HG03108 (cell line): ENCODE data around the gene FBXL2.

Experiments
- ATAC-seq: cut with Tn5 transposase; IDR thresholded peaks from one replicate; pipeline ENCODE4 v1.9.1; 2021; ENCODE audit warnings: moderate library complexity; ENCODE audit not compliant: unreplicated experiment

Gene FBXL2

GRCh38 chr3:33277193-33277882 lies at the start of gene FBXL2:
FBXL2 (plus strand) TSS chr3:33277442; CDS start chr3:33277513, 71 bp downstream.
- ATAC-seq, result no peak

- ATAC-seq, result no peak
These were observed 48.2 kb upstream of the FBXL2 start for GRCh38 chr3:33229066-33229465.

GRCh38 chr3:33229947-33230346 lies 47.3 kb upstream of the FBXL2 start:
- no peak for ATAC-seq

- ATAC-seq, result no peak
These were observed 45.3 kb upstream of the FBXL2 start for GRCh38 chr3:33231756-33232465.

- no peak for ATAC-seq
These were observed 43.4 kb upstream of the FBXL2 start for GRCh38 chr3:33233884-33234283.

GRCh38 chr3:33236005-33236404 lies 41.2 kb upstream of the FBXL2 start:
- no peak for ATAC-seq

GRCh38 chr3:33237439-33237838 lies 39.8 kb upstream of the FBXL2 start:
- ATAC-seq, result no peak

GRCh38 chr3:33238923-33239322 lies 38.3 kb upstream of the FBXL2 start:
- ATAC-seq, result no peak

GRCh38 chr3:33240261-33240660 lies 37.0 kb upstream of the FBXL2 start:
- no peak for ATAC-seq

- no peak for ATAC-seq
These were observed 30.5 kb upstream of the FBXL2 start for GRCh38 chr3:33246786-33247185.

- no peak for ATAC-seq
These were observed 26.5 kb upstream of the FBXL2 start for GRCh38 chr3:33250712-33251111.

- ATAC-seq, result no peak
These were observed 21.0 kb upstream of the FBXL2 start for GRCh38 chr3:33256249-33256648.

GRCh38 chr3:33260104-33260503 lies 17.1 kb upstream of the FBXL2 start:
- ATAC-seq, result no peak

GRCh38 chr3:33269385-33269784 lies 7.9 kb upstream of the FBXL2 start:
- no peak for ATAC-seq

GRCh38 chr3:33271324-33271723 lies 5.9 kb upstream of the FBXL2 start:
- no peak for ATAC-seq

GRCh38 chr3:33273628-33274027 lies 3.6 kb upstream of the FBXL2 start:
- no peak for ATAC-seq

- no peak for ATAC-seq
These were observed 921 bp downstream of the FBXL2 start for GRCh38 chr3:33278163-33278562.

GRCh38 chr3:33287672-33288282 lies 10.5 kb downstream of the FBXL2 start:
- no peak for ATAC-seq

GRCh38 chr3:33299395-33300081 lies 22.3 kb downstream of the FBXL2 start:
- ATAC-seq, result no peak

GRCh38 chr3:33312361-33312760 lies 35.1 kb downstream of the FBXL2 start:
- ATAC-seq, result no peak

- ATAC-seq, result no peak
These were observed 36.1 kb downstream of the FBXL2 start for GRCh38 chr3:33313331-33313730.

- no peak for ATAC-seq
These were observed 37.8 kb downstream of the FBXL2 start for GRCh38 chr3:33314993-33315392.
